Spleen (tissue), 7 donors: ENCODE data around the gene MAP2K5.

Experiments
- POLR2A ChIP-seq, 3 donors: fragments of 450-650 bp; IDR thresholded peaks; one replicate each; pipeline ENCODE4 v1.5.1; 2017; ENCODE audit warnings: antibody characterized with exemption in 3 of 3, mild to moderate bottlenecking in 1 of 3
- TF ChIP-seq, protein P1 (sequence below), 11 experiments: fragments of 200-600 bp in 7 of 11; fragments of 450-650 bp in 4 of 11; sonication (generic) in 4 of 11; IDR thresholded peaks in 8 of 11; conservative IDR thresholded peaks in 3 of 11; 1 replicate in 7 of 11; 2 replicates in 4 of 11; pipeline versions ENCODE4 v1.4.0 to v1.8.0; 2016 to 2021; ENCODE audit warnings: antibody characterized with exemption in 11 of 11, inconsistent platforms in 4 of 11, mild to moderate bottlenecking in 1 of 11
- donor health status: DM: no; HTN: no; CAD: no; lungs with moderate emphysema.
- donor health status: DM: no; HTN: no; CAD: no.
- donor health status: DM: no; HTN: no; CAD: no.

DNA sequence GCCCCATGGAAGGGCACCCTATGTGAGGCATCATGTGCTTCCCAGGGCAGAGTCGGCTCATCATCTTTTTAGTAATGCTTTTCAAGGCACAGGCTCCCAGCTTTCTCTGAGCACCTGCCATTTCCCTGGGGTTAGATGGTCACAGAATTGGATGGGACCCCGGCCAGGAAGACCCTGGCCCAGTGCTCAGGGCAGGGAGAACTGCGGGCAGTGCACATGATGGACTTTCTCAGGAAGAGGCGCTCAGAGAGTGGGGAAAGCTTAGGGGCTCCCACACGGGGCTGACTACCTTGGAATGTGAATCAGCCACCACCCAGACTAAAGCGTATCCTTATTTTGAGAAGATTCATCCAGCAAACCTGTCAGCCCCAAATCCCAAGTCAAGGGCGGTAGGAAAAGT is 266.3 kb downstream of the MAP2K5 start:
- no peak for TF ChIP-seq POLR2A (IDR thresholded peaks at IDR 0.05)
- TF ChIP-seq, protein P1, sequence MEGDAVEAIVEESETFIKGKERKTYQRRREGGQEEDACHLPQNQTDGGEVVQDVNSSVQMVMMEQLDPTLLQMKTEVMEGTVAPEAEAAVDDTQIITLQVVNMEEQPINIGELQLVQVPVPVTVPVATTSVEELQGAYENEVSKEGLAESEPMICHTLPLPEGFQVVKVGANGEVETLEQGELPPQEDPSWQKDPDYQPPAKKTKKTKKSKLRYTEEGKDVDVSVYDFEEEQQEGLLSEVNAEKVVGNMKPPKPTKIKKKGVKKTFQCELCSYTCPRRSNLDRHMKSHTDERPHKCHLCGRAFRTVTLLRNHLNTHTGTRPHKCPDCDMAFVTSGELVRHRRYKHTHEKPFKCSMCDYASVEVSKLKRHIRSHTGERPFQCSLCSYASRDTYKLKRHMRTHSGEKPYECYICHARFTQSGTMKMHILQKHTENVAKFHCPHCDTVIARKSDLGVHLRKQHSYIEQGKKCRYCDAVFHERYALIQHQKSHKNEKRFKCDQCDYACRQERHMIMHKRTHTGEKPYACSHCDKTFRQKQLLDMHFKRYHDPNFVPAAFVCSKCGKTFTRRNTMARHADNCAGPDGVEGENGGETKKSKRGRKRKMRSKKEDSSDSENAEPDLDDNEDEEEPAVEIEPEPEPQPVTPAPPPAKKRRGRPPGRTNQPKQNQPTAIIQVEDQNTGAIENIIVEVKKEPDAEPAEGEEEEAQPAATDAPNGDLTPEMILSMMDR (IDR thresholded peaks at IDR 0.05 in 8 of 11, conservative IDR thresholded peaks at IDR 0.05 in 3 of 11) = no peak
